RWPE2 (cell line): ENCODE measurements around the gene ACOT11.

ENCODE experiments used
- ATAC-seq: fragments of 200-7000 bp; cut with Tn5 transposase; 3 replicates; pipeline ENCODE4 v1.9.1; 2021; ENCODE audit warnings: low read depth
- DNase-seq: peaks from one replicate; pipeline ENCODE4 v3.0.0-alpha.2; 2020; ENCODE audit warnings: low spot score
- H3K27ac ChIP-seq: fragments of 450-650 bp; 2 replicates; pipeline ENCODE4 v1.5.1; 2017; ENCODE audit warnings: mild to moderate bottlenecking; ENCODE audit not compliant: poor library complexity, severe bottlenecking
- H3K27me3 ChIP-seq: fragments of 250-450 bp; sonication (Bioruptor Pico); 2 replicates; pipeline ENCODE4 v1.5.1; 2021; ENCODE audit warnings: mild to moderate bottlenecking, moderate library complexity; ENCODE audit not compliant: insufficient read depth, poor library complexity, severe bottlenecking
- H3K36me3 ChIP-seq: fragments of 250-450 bp; sonication (Bioruptor Pico); 2 replicates; pipeline ENCODE4 v1.5.1; 2020; ENCODE audit warnings: low read depth, mild to moderate bottlenecking, moderate library complexity
- H3K4me1 ChIP-seq: fragments of 250-450 bp; sonication (Bioruptor Pico); 2 replicates; pipeline ENCODE4 v1.5.1; 2021; ENCODE audit warnings: mild to moderate bottlenecking, moderate library complexity; ENCODE audit not compliant: insufficient read depth, poor library complexity, severe bottlenecking
- H3K4me3 ChIP-seq: fragments of 250-450 bp; sonication (Bioruptor Pico); 2 replicates; pipeline ENCODE4 v1.5.1; 2021; ENCODE audit warnings: mild to moderate bottlenecking, moderate library complexity; ENCODE audit not compliant: severe bottlenecking
- H3K9me3 ChIP-seq: fragments of 250-450 bp; sonication (Bioruptor Pico); 2 replicates; pipeline ENCODE4 v1.5.1; 2021; ENCODE audit warnings: mild to moderate bottlenecking, moderate library complexity; ENCODE audit not compliant: severe bottlenecking
- CTCF ChIP-seq: fragments of 450-650 bp; IDR thresholded peaks from one replicate; pipeline ENCODE4 v1.5.1; 2017; ENCODE audit warnings: mild to moderate bottlenecking, moderate library complexity; ENCODE audit not compliant: poor library complexity, severe bottlenecking

Gene ACOT11

DNA sequence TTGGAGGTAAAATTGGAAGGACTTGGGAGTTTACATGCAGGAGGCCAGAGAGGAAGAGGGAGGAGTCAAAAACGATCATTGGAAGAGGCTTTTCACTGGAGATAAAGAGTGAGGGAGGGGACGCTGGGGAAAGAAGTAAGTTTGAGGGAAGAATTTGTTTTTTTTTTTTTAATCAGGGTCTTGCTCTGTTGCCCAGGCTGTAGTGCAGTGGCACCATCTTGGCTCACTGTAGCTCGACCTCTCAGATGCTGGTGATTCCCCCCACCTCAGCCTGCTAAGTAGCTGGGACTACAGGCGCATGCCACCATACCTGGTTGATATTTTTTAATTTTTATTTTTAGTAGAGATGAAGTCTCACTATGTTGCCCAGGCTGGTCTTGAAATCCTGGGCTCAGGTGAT is 92.3 kb downstream of the ACOT11 start:
- Histone ChIP-seq H3K36me3 (no peaks in the 10 kb centered on the region), H3K4me1 (no peaks in the 10 kb centered on the region), H3K4me3 (no peak overlapping the region), H3K27me3 (no peaks in the 10 kb centered on the region), H3K9me3 (peaks cover 7% of the 10 kb centered on the region), H3K27ac (no peak overlapping the region)
- DNase-seq: no peak
- ATAC-seq: no peak
- no peak for TF ChIP-seq CTCF

DNA sequence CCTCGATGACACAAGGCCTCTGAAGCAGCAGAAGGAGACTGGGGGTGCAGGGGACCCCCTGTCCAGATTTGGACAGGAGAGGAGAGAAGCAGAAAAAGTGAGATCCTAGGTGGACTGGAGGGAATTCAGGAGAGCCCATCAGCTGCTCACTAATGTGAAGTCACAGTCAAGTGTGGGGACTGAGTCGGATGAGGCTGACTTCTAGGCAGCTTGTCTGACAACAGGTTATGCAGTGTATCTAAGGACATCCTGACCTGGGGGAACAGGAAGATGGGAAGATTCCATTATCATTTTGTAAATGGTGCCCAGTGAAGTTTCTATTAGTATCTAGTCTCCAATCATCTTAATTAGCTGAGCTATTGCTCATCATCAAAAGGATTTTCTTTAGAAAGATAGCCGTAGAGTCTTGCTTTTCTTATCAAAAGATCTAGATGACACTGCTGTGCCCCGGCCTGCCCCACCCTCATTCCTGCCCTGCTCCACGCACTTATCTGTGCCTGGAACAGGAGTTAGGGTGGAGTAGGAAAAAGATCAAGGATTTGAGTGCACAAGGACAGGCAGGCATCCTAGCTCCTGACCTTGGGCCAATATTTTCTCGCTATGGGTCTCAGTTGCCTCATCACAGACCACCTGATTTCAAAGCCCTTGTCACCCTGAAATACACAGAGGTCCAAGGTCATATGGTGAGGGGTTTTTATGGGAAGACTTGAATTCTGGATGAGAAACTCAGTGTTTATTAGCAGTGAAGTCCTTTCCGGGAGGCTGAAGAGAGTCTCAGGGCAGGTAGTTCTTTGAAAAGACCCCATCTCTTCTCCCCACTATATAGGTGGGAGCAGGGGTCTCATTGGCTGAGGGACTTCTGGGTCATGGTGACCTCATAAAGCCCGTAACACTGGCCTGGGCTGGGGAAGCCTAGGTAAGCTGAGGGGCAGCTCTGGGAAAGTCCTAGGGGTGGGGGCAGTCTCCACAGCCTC is 93.1 kb downstream of the ACOT11 start, which contains the start of gene MROH7:
TSS of gene MROH7 (plus strand) at position 924 of the 974 bp plus-strand sequence. CDS start 11,141 bp downstream, outside the sequence.
- ATAC-seq (no peak), DNase-seq (no peak)
- Histone ChIP-seq H3K36me3 (no peaks in the 10 kb centered on the region), H3K4me3 (no peak within 1 kb of the TSS), H3K4me1 (no peaks in the 10 kb centered on the region), H3K27ac (no peak within 1 kb of the TSS), H3K27me3 (no peaks in the 10 kb centered on the region), H3K9me3 (peaks cover 7% of the 10 kb centered on the region)
- no peak for TF ChIP-seq CTCF

GRCh38 chr1:54643736-54644135 is 95.7 kb downstream of the ACOT11 start:
- ATAC-seq (no peak), DNase-seq (no peak)
- Histone ChIP-seq H3K9me3 (peaks cover 7% of the 10 kb centered on the region), H3K4me3 (no peak overlapping the region), H3K27ac (no peak overlapping the region), H3K36me3 (no peaks in the 10 kb centered on the region), H3K27me3 (no peaks in the 10 kb centered on the region), H3K4me1 (no peaks in the 10 kb centered on the region)
- TF ChIP-seq CTCF: no peak

- no peak overlapping the region for H3K4me3 ChIP-seq
- no peaks in the 10 kb centered on the region for H3K27me3 ChIP-seq
- no peak for DNase-seq
- no peaks in the 10 kb centered on the region for H3K36me3 ChIP-seq
- peaks cover 7% of the 10 kb centered on the region for H3K9me3 ChIP-seq
- H3K27ac ChIP-seq: no peak overlapping the region
- no peak for TF ChIP-seq CTCF
- no peak for ATAC-seq
- H3K4me1 ChIP-seq: no peaks in the 10 kb centered on the region
Observed at GRCh38 chr1:54645806-54646676, 98.0 kb downstream of the ACOT11 start.
